Mesendoderm (in vitro differentiated cells): ENCODE measurements around the gene PLEKHA3.

ENCODE experiments used
- DNase-seq: peaks from one replicate; pipeline ENCODE4 v3.0.0; 2013
- H2AK5ac ChIP-seq: 2 replicates; pipeline ENCODE4 v1.6.1; 2013; ENCODE audit warnings: low read length, inconsistent platforms
- H2BK120ac ChIP-seq: 2 replicates; pipeline ENCODE4 v1.6.1; 2013; ENCODE audit warnings: low read depth, mild to moderate bottlenecking, low read length, moderate library complexity, mixed read lengths
- H2BK15ac ChIP-seq: replicated peaks from 2 replicates; pipeline ENCODE4 v1.6.1; 2013; ENCODE audit warnings: low read depth, mild to moderate bottlenecking, moderate library complexity
- H2BK5ac ChIP-seq: 2 replicates; pipeline ENCODE4 v1.6.1; 2013; ENCODE audit warnings: low read length, inconsistent platforms
- H3K18ac ChIP-seq: 2 replicates; pipeline ENCODE4 v1.6.1; 2013; ENCODE audit warnings: mild to moderate bottlenecking, low read length, mixed read lengths
- H3K23ac ChIP-seq: one replicate; pipeline ENCODE4 v1.6.1; 2013; ENCODE audit warnings: low read length
- H3K27ac ChIP-seq: 2 replicates; pipeline ENCODE4 v1.5.1; 2013; ENCODE audit warnings: low read depth, mild to moderate bottlenecking, inconsistent platforms, low read length, moderate library complexity
- H3K27me3 ChIP-seq: 2 replicates; pipeline ENCODE4 v1.6.1; 2013; ENCODE audit warnings: low read length, control low read depth, mild to moderate bottlenecking, inconsistent platforms; ENCODE audit not compliant: insufficient read depth, poor library complexity
- H3K36me3 ChIP-seq: 2 replicates; pipeline ENCODE4 v1.6.1; 2013; ENCODE audit warnings: low read length, inconsistent platforms; ENCODE audit not compliant: control insufficient read depth, insufficient read depth
- H3K4ac ChIP-seq: one replicate; pipeline ENCODE4 v1.6.1; 2013; ENCODE audit warnings: low read depth, mild to moderate bottlenecking, low read length, moderate library complexity
- H3K4me1 ChIP-seq: 2 replicates; pipeline ENCODE4 v1.6.1; 2013; ENCODE audit warnings: low read depth, low read length, inconsistent platforms; ENCODE audit not compliant: control insufficient read depth
- H3K4me2 ChIP-seq: 2 replicates; pipeline ENCODE4 v1.6.1; 2013; ENCODE audit warnings: low read length
- H3K4me3 ChIP-seq: 2 replicates; pipeline ENCODE4 v1.5.1; 2013; ENCODE audit warnings: mild to moderate bottlenecking, low read length
- H3K56ac ChIP-seq: one replicate; pipeline ENCODE4 v1.6.1; 2013; ENCODE audit warnings: low read length
- H3K79me1 ChIP-seq: 2 replicates; pipeline ENCODE4 v1.6.1; 2013; ENCODE audit warnings: low read length, inconsistent platforms
- H3K79me2 ChIP-seq: 2 replicates; pipeline ENCODE4 v1.6.1; 2013; ENCODE audit warnings: mild to moderate bottlenecking, low read length; ENCODE audit not compliant: control insufficient read depth, insufficient read depth
- H3K9ac ChIP-seq: 2 replicates; pipeline ENCODE4 v1.6.1; 2013; ENCODE audit warnings: low read length, inconsistent platforms
- H4K5ac ChIP-seq: one replicate; pipeline ENCODE4 v1.6.1; 2013; ENCODE audit warnings: low read length
- H4K8ac ChIP-seq: one replicate; pipeline ENCODE4 v1.6.1; 2013; ENCODE audit warnings: low read depth, mild to moderate bottlenecking, control low read depth, low read length, moderate library complexity
- WGBS: extraction: QIAGEN DNeasy Blood & Tissue Kit; methylation state at CpG from one replicate; pipeline ENCODE4 v1.1.7; 2013; ENCODE audit warnings: low lambda C conversion rate, missing lambda C conversion rate; ENCODE audit not compliant: insufficient coverage; ENCODE audit errors: extremely low coverage; 5-methylcytosine and 5-hydroxymethylcytosine counted together

PLEKHA3 gene

GRCh38 chr2:178498137-178498536 is 17.9 kb downstream of the PLEKHA3 start:
- H4K5ac ChIP-seq, result no peak overlapping the region
- H3K27ac ChIP-seq, result no peak overlapping the region
- H3K23ac ChIP-seq, result no peak overlapping the region
- H2BK5ac ChIP-seq, result no peak overlapping the region
- no peak overlapping the region for H3K4me3 ChIP-seq
- no peak for DNase-seq
- no peaks in the 10 kb centered on the region for H3K27me3 ChIP-seq
- H2AK5ac ChIP-seq, result no peak overlapping the region
- H3K4me1 ChIP-seq, result no peaks in the 10 kb centered on the region
- H2BK15ac ChIP-seq, result no peak overlapping the region
- H3K9ac ChIP-seq, result no peak overlapping the region
- no peaks in the 10 kb centered on the region for H3K36me3 ChIP-seq
- H3K4ac ChIP-seq, result no peak overlapping the region
- no peaks in the 10 kb centered on the region for H3K79me2 ChIP-seq
- no peak overlapping the region for H3K4me2 ChIP-seq
- no peak overlapping the region for H3K56ac ChIP-seq
- H3K79me1 ChIP-seq, result no peaks in the 10 kb centered on the region
- H2BK120ac ChIP-seq, result no peak overlapping the region
- H3K18ac ChIP-seq, result no peak overlapping the region
- no peak overlapping the region for H4K8ac ChIP-seq

GRCh38 chr2:178499640-178500039 is 19.4 kb downstream of the PLEKHA3 start:
- no peak overlapping the region for H3K56ac ChIP-seq
- H4K5ac ChIP-seq, result no peak overlapping the region
- no peak overlapping the region for H3K23ac ChIP-seq
- no peaks in the 10 kb centered on the region for H3K27me3 ChIP-seq
- no CpG with 5 or more reads among the region's 3 CpGs for WGBS
- H3K79me2 ChIP-seq, result no peaks in the 10 kb centered on the region
- H3K4me1 ChIP-seq, result no peaks in the 10 kb centered on the region
- no peak overlapping the region for H2BK5ac ChIP-seq
- no peak overlapping the region for H3K4me3 ChIP-seq
- H2BK120ac ChIP-seq, result no peak overlapping the region
- no peak overlapping the region for H2BK15ac ChIP-seq
- no peak overlapping the region for H3K4me2 ChIP-seq
- no peak for DNase-seq
- H2AK5ac ChIP-seq, result no peak overlapping the region
- no peak overlapping the region for H3K27ac ChIP-seq
- H4K8ac ChIP-seq, result no peak overlapping the region
- H3K9ac ChIP-seq, result no peak overlapping the region
- no peak overlapping the region for H3K4ac ChIP-seq
- no peaks in the 10 kb centered on the region for H3K79me1 ChIP-seq
- no peaks in the 10 kb centered on the region for H3K36me3 ChIP-seq
- H3K18ac ChIP-seq, result no peak overlapping the region

- Histone ChIP-seq H3K4me3 (no peak overlapping the region), H3K18ac (no peak overlapping the region), H3K79me2 (no peaks in the 10 kb centered on the region), H2AK5ac (no peak overlapping the region), H3K36me3 (no peaks in the 10 kb centered on the region), H3K4me2 (no peak overlapping the region), H3K23ac (no peak overlapping the region), H3K79me1 (no peaks in the 10 kb centered on the region), H2BK15ac (no peak overlapping the region), H3K56ac (no peak overlapping the region), H3K9ac (no peak overlapping the region), H3K4ac (no peak overlapping the region), H4K8ac (no peak overlapping the region), H2BK120ac (no peak overlapping the region), H4K5ac (no peak overlapping the region), H3K27ac (no peak overlapping the region), H3K27me3 (no peaks in the 10 kb centered on the region), H3K4me1 (no peaks in the 10 kb centered on the region), H2BK5ac (no peak overlapping the region)
- no CpG with 5 or more reads among the region's 4 CpGs for WGBS
- no peak for DNase-seq
Observed at GRCh38 chr2:178502751-178503150, 22.5 kb downstream of the PLEKHA3 start.

- Histone ChIP-seq H2BK5ac (no peak overlapping the region), H4K8ac (no peak overlapping the region), H3K18ac (no peak overlapping the region), H2AK5ac (no peak overlapping the region), H2BK120ac (no peak overlapping the region), H3K4ac (no peak overlapping the region), H2BK15ac (no peak overlapping the region), H3K79me2 (no peaks in the 10 kb centered on the region), H3K9ac (no peak overlapping the region), H3K4me1 (no peaks in the 10 kb centered on the region), H3K27ac (no peak overlapping the region), H3K79me1 (no peaks in the 10 kb centered on the region), H3K36me3 (no peaks in the 10 kb centered on the region), H3K27me3 (no peaks in the 10 kb centered on the region), H3K4me3 (no peak overlapping the region), H3K56ac (no peak overlapping the region), H4K5ac (no peak overlapping the region), H3K4me2 (no peak overlapping the region), H3K23ac (no peak overlapping the region)
- no CpG with 5 or more reads among the region's 1 CpG for WGBS
- DNase-seq, result no peak
Observed at GRCh38 chr2:178506101-178506500, 25.8 kb downstream of the PLEKHA3 start.

GRCh38 chr2:178506524-178506923 is 26.3 kb downstream of the PLEKHA3 start:
- no peak overlapping the region for H3K9ac ChIP-seq
- whole genome bisulfite sequencing, result no CpG with 5 or more reads among the region's 2 CpGs
- no peak overlapping the region for H2BK15ac ChIP-seq
- no peak overlapping the region for H2AK5ac ChIP-seq
- H3K36me3 ChIP-seq, result no peaks in the 10 kb centered on the region
- H3K27me3 ChIP-seq, result no peaks in the 10 kb centered on the region
- H3K4ac ChIP-seq, result no peak overlapping the region
- DNase-seq, result no peak
- H3K56ac ChIP-seq, result no peak overlapping the region
- no peak overlapping the region for H3K27ac ChIP-seq
- no peak overlapping the region for H3K23ac ChIP-seq
- H2BK5ac ChIP-seq, result no peak overlapping the region
- no peaks in the 10 kb centered on the region for H3K79me1 ChIP-seq
- H3K4me3 ChIP-seq, result no peak overlapping the region
- no peak overlapping the region for H3K18ac ChIP-seq
- H3K79me2 ChIP-seq, result no peaks in the 10 kb centered on the region
- H4K5ac ChIP-seq, result no peak overlapping the region
- no peak overlapping the region for H2BK120ac ChIP-seq
- no peak overlapping the region for H4K8ac ChIP-seq
- H3K4me1 ChIP-seq, result no peaks in the 10 kb centered on the region
- no peak overlapping the region for H3K4me2 ChIP-seq

GRCh38 chr2:178506949-178507348 is 26.7 kb downstream of the PLEKHA3 start:
- H3K79me1 ChIP-seq, result no peaks in the 10 kb centered on the region
- H3K79me2 ChIP-seq, result no peaks in the 10 kb centered on the region
- H3K9ac ChIP-seq, result no peak overlapping the region
- no peak overlapping the region for H3K4ac ChIP-seq
- no peak for DNase-seq
- H3K23ac ChIP-seq, result no peak overlapping the region
- H3K27me3 ChIP-seq, result no peaks in the 10 kb centered on the region
- no peak overlapping the region for H4K8ac ChIP-seq
- no peak overlapping the region for H3K18ac ChIP-seq
- no peak overlapping the region for H2BK5ac ChIP-seq
- H4K5ac ChIP-seq, result no peak overlapping the region
- no peak overlapping the region for H3K56ac ChIP-seq
- no CpG with 5 or more reads among the region's 1 CpG for WGBS
- H3K4me2 ChIP-seq, result no peak overlapping the region
- H2BK15ac ChIP-seq, result no peak overlapping the region
- H2BK120ac ChIP-seq, result no peak overlapping the region
- no peak overlapping the region for H3K27ac ChIP-seq
- H3K4me3 ChIP-seq, result no peak overlapping the region
- H2AK5ac ChIP-seq, result no peak overlapping the region
- H3K36me3 ChIP-seq, result no peaks in the 10 kb centered on the region
- H3K4me1 ChIP-seq, result no peaks in the 10 kb centered on the region
